GM19035 (cell line): ENCODE results near the gene TFAP2C.

Experiments
- ATAC-seq: cut with Tn5 transposase; IDR thresholded peaks from one replicate; pipeline ENCODE4 v1.9.1; 2021; ENCODE audit not compliant: unreplicated experiment

TFAP2C gene

GRCh38 chr20:56628873-56629463, at the start of gene TFAP2C:
TFAP2C (plus strand) TSS chr20:56629306; CDS start chr20:56629545, 239 bp downstream.
- ATAC-seq: no peak

- ATAC-seq: no peak
Measured at GRCh38 chr20:56580226-56580625, 48.9 kb upstream of the TFAP2C start.

- no peak for ATAC-seq
Measured at GRCh38 chr20:56581701-56582100, 47.4 kb upstream of the TFAP2C start.

- ATAC-seq: no peak
Measured at GRCh38 chr20:56582542-56582941, 46.6 kb upstream of the TFAP2C start.

- ATAC-seq: no peak
Measured at GRCh38 chr20:56584916-56585315, 44.2 kb upstream of the TFAP2C start.

- no peak for ATAC-seq
Measured at GRCh38 chr20:56587307-56588041, 41.6 kb upstream of the TFAP2C start.

- ATAC-seq: no peak
Measured at GRCh38 chr20:56588996-56589395, 40.1 kb upstream of the TFAP2C start.

- ATAC-seq: no peak
Measured at GRCh38 chr20:56589633-56590032, 39.5 kb upstream of the TFAP2C start.

GRCh38 chr20:56590888-56591287, 38.2 kb upstream of the TFAP2C start:
- ATAC-seq: no peak

GRCh38 chr20:56592211-56592610, 36.9 kb upstream of the TFAP2C start:
- ATAC-seq: no peak

- ATAC-seq: no peak
Measured at GRCh38 chr20:56592817-56593216, 36.3 kb upstream of the TFAP2C start.

GRCh38 chr20:56595746-56596475, 33.2 kb upstream of the TFAP2C start:
- no peak for ATAC-seq

GRCh38 chr20:56601166-56601565, 27.9 kb upstream of the TFAP2C start:
- no peak for ATAC-seq

GRCh38 chr20:56604673-56605072, 24.4 kb upstream of the TFAP2C start:
- ATAC-seq: no peak

- ATAC-seq: no peak
Measured at GRCh38 chr20:56605261-56605996, 23.7 kb upstream of the TFAP2C start.

- ATAC-seq: no peak
Measured at GRCh38 chr20:56606174-56606945, 22.7 kb upstream of the TFAP2C start.

- no peak for ATAC-seq
Measured at GRCh38 chr20:56607061-56607704, 21.9 kb upstream of the TFAP2C start.

GRCh38 chr20:56608376-56608775, 20.7 kb upstream of the TFAP2C start:
- no peak for ATAC-seq

- ATAC-seq: no peak
Measured at GRCh38 chr20:56609321-56609720, 19.8 kb upstream of the TFAP2C start.

- ATAC-seq: no peak
Measured at GRCh38 chr20:56610098-56610497, 19.0 kb upstream of the TFAP2C start.
